ENCODE measurements around the gene SCP2. TPM values are rescaled to one million over a fixed set of nuclear protein-coding genes. Genes with fewer than 3 reads are reported as not detected.

SCP2 gene
- total RNA-seq, 1 experiment from 2014 or later, result 99.8 TPM

Other genes with a start within 250 kb of the SCP2 start
- gene COA7, start 228.9 kb upstream of the SCP2 start, total RNA-seq (2014; rRNA removed; shearing (Covaris generic)), result 11.9 and 12.6 TPM in 2 replicates
- gene ZYG11B, start 200.8 kb upstream of the SCP2 start, total RNA-seq (2014; rRNA removed; shearing (Covaris generic)), result 14.2 and 16.2 TPM in 2 replicates
- 2.5 and 3.0 TPM in 2 replicates for gene ZYG11A, start 84.5 kb upstream of the SCP2 start, total RNA-seq (2014; rRNA removed; shearing (Covaris generic))
- 6.6 and 17.6 TPM in 2 replicates for gene ECHDC2, start 5.5 kb upstream of the SCP2 start, total RNA-seq (2014; rRNA removed; shearing (Covaris generic))
- gene PODN, start 134.9 kb downstream of the SCP2 start, total RNA-seq (2014; rRNA removed; shearing (Covaris generic)), result not detected in 2 replicates
- gene SLC1A7, start 215.4 kb downstream of the SCP2 start, total RNA-seq (2014; rRNA removed; shearing (Covaris generic)), result not detected in 2 replicates